RPMI7951 (cell line): ENCODE measurements around the gene BTBD7. TPM values are rescaled to one million over a fixed set of nuclear protein-coding genes. Genes with fewer than 3 reads are reported as not detected.

Experiments
- DNase-seq: peaks from one replicate; pipeline ENCODE4 v3.0.0-alpha.2; 2012; ENCODE audit warnings: low read depth
- total RNA-seq: library from RNA; depleted of rRNA; stranded (reverse); fragments of >200 nt; shearing (Covaris generic); gene quantifications from 2 replicates; pipeline ENCODE4 v1.2.3, GENCODE V29; 2014; rRNA removed

The BTBD7 gene
- total RNA-seq, 1 experiment from 2014 or later = 11.3 TPM

GRCh38 chr14:93201155-93201704 is 131.6 kb downstream of the BTBD7 start:
- no peak for DNase-seq

DNA sequence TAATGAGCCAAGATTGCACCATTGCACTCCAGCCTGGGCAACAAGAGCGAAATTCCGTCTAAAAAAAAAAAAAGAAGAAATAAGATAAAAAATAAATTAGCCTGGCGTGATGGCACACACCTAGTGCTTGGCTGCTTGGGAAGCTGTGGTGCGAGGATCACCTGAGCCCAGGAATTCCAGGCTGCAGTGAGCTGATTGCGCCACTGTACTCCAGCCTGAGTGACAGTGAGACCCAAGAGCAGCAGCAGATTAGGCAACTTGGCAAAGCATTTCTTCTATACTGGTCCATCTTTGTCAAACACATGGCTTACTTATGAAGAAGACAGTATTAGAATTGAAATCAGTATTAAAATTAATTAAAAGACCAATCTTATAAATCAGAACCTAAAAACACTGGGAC is 132.3 kb downstream of the BTBD7 start:
- no peak for DNase-seq

DNA sequence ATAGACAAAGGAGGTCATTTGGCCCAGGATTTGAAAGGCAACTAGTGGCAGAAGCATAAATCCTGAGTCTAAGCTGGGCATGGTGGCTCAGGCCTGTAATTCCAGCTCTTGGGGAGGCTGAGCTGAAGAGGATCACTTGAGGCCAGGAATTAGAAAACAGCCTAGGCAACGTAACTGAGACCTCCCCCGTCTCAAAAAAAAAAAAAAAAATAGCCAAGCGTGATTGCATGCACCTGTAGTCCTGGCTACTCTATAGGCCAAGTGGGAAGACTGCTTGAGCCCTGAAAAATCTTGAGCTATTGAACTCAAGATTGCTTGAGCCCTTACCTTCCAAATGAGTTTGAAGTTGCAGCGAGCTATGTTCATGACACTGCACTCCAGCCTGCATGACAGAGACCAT is 133.8 kb downstream of the BTBD7 start:
- no peak for DNase-seq

- DNase-seq = no peak
These were observed 137.4 kb downstream of the BTBD7 start for GRCh38 chr14:93195316-93195999.

Other genes with a start within 250 kb of the BTBD7 start
- gene ITPK1, start 217.1 kb downstream of the BTBD7 start, total RNA-seq = 7.7 and 14.0 TPM in 2 replicates
- gene MOAP1, start 148.1 kb downstream of the BTBD7 start, total RNA-seq = 6.5 and 9.3 TPM in 2 replicates
- 10.2 and 15.4 TPM in 2 replicates for gene LYSET, start 147.7 kb downstream of the BTBD7 start, total RNA-seq
- gene GON7, start 126.0 kb downstream of the BTBD7 start, total RNA-seq = 35.4 and 49.2 TPM in 2 replicates
- 59.6 and 71.9 TPM in 2 replicates for gene UBR7, start 125.8 kb downstream of the BTBD7 start, total RNA-seq
- gene COX8C, start 14.1 kb upstream of the BTBD7 start, total RNA-seq = not detected in 2 replicates
- gene UNC79, start 97.9 kb upstream of the BTBD7 start, total RNA-seq = under 0.01 TPM in 1 of 2 replicates, not detected in the other